PC-9 (cell line): Measurements from ENCODE around the gene MADCAM1.

Experiments
- EZH2 ChIP-seq: fragments of 200-600 bp; sonication (generic); IDR thresholded peaks from 2 replicates; pipeline ENCODE4 v1.8.0; 2017; ENCODE audit warnings: antibody characterized with exemption, low read depth
- TF ChIP-seq, protein P1 (sequence below): fragments of 200-600 bp; sonication (generic); conservative IDR thresholded peaks from 2 replicates; pipeline ENCODE4 v1.6.1; 2017; ENCODE audit warnings: mixed run types, antibody characterized with exemption, mild to moderate bottlenecking, moderate library complexity

DNA sequence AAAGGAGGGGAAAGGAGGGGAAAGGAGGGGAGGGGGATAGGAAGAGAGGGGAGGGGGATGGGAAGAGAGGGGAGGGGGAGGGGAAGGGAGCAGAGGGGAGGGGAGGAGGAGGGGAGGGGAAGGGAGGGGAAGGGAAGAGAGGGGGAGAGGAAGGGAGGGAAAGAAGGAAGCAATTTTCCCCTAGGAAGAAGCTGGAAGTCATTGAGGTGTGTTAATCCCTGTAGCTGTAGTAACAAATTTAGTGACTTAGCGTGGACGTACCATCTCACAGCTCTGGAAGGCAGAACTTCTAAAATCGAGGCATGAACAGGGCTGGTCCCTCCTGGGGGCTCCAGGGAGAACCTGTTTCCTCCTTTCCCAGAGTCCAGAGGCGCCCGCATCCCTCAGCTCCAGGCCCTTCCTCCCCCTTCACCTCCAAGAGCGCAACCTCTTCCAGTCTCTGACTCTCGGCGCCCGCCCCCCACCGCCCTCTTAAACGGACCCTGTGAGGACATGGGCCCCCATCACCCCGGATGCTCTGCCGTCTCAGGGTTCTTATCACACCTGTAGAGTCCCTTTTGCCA is 29.7 kb downstream of the MADCAM1 start:
- TF ChIP-seq, protein P1, sequence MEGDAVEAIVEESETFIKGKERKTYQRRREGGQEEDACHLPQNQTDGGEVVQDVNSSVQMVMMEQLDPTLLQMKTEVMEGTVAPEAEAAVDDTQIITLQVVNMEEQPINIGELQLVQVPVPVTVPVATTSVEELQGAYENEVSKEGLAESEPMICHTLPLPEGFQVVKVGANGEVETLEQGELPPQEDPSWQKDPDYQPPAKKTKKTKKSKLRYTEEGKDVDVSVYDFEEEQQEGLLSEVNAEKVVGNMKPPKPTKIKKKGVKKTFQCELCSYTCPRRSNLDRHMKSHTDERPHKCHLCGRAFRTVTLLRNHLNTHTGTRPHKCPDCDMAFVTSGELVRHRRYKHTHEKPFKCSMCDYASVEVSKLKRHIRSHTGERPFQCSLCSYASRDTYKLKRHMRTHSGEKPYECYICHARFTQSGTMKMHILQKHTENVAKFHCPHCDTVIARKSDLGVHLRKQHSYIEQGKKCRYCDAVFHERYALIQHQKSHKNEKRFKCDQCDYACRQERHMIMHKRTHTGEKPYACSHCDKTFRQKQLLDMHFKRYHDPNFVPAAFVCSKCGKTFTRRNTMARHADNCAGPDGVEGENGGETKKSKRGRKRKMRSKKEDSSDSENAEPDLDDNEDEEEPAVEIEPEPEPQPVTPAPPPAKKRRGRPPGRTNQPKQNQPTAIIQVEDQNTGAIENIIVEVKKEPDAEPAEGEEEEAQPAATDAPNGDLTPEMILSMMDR: no peak
- no peak for TF ChIP-seq EZH2
